Glutamatergic neuron (in vitro differentiated cells): ENCODE results near the gene ZBED6. TPM values are rescaled to one million over a fixed set of nuclear protein-coding genes. Genes with fewer than 3 reads are reported as not detected.
"Not testable (repeated sequence)": the region's sequence is repeated elsewhere in the genome, so short reads cannot be mapped to it uniquely, and the experiment has no call there.

ENCODE experiments used
- DNase-seq: peaks from one replicate; pipeline ENCODE4 v3.0.0; 2022
- H3K27ac Mint-ChIP-seq: one replicate; pipeline ENCODE4 v1.8.0; 2020; ENCODE audit warnings: mild to moderate bottlenecking, mixed read lengths, inconsistent platforms; ENCODE audit not compliant: unreplicated experiment
- H3K27me3 Mint-ChIP-seq: one replicate; pipeline ENCODE4 v1.8.0; 2020; ENCODE audit warnings: mild to moderate bottlenecking, moderate library complexity, mixed read lengths, inconsistent platforms; ENCODE audit not compliant: unreplicated experiment
- H3K36me3 Mint-ChIP-seq: one replicate; pipeline ENCODE4 v1.8.0; 2020; ENCODE audit warnings: mild to moderate bottlenecking, mixed read lengths, inconsistent platforms; ENCODE audit not compliant: unreplicated experiment
- H3K4me1 Mint-ChIP-seq: one replicate; pipeline ENCODE4 v1.8.0; 2020; ENCODE audit warnings: mild to moderate bottlenecking, low read depth, mixed read lengths, inconsistent platforms; ENCODE audit not compliant: unreplicated experiment
- H3K4me3 Mint-ChIP-seq: one replicate; pipeline ENCODE4 v1.8.0; 2020; ENCODE audit warnings: mild to moderate bottlenecking, mixed read lengths, inconsistent platforms; ENCODE audit not compliant: unreplicated experiment
- H3K9me3 Mint-ChIP-seq: one replicate; pipeline ENCODE4 v1.8.0; 2020; ENCODE audit warnings: mild to moderate bottlenecking, moderate library complexity, mixed read lengths, inconsistent platforms; ENCODE audit not compliant: unreplicated experiment
- CTCF ChIP-seq: fragments of 200-600 bp; sonication (generic); IDR thresholded peaks from one replicate; pipeline ENCODE4 v1.5.0; 2021; ENCODE audit not compliant: partially characterized antibody, unreplicated experiment
- total RNA-seq: library from RNA; stranded (reverse); fragmentation: NEBNext Ultra II Directional; extraction: Animal tissue kit (Norgen Biotek cat#: 25700); gene quantifications from one replicate; pipeline ENCODE4 v1.2.1, GENCODE V29; 2021; ENCODE audit not compliant: unreplicated experiment

The ZBED6 gene
- total RNA-seq, 1 donor from 2014 or later, result 23.3 TPM

DNA sequence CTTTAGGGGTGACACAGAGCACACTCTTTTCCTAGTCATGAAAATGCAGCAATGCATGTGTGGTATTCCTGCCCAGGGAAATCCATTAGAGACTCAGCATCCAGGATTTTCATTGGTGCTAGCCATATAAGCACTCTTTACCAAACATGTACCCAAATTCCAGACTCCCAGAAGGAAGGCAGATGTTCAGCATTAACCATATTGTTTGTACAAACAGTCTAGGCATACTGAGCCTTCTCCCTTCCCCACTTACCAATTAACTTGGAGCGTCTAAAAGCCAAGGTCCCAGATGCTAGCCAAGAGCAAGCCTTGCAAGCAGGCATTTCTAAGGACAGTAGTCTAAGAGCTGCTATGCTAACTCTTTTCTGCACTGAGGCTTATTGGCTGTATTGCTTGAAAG lies 27.9 kb downstream of the ZBED6 start:
- no peak overlapping the region for H3K27ac Mint-ChIP-seq
- H3K4me1 Mint-ChIP-seq, result peaks cover 13% of the 10 kb centered on the region
- peaks cover 12% of the 10 kb centered on the region for H3K36me3 Mint-ChIP-seq
- no peak overlapping the region for H3K4me3 Mint-ChIP-seq
- no peak for TF ChIP-seq CTCF
- no peak for DNase-seq
- H3K9me3 Mint-ChIP-seq, result peaks cover 1% of the 10 kb centered on the region
- peaks cover 2% of the 10 kb centered on the region for H3K27me3 Mint-ChIP-seq

DNA sequence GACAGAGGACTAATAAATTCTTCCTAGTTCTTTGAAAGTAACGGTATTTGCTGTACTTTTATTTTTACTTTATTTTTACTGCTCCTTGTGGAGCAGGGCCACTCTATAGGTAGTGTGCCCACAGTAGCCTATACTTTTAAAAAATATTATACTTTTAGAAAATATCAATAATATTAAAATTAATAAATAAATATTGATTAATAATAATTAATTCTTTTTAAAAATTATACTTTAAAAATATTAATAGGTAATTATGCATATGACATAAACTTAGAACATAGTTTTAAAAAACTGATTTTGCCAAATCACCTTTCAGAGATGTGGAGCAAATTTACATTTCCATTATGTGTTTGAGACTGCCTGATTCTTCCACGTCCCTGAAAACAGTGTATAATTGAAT lies 30.8 kb downstream of the ZBED6 start:
- Mint-ChIP-seq H3K9me3 (peaks cover 1% of the 10 kb centered on the region), H3K27ac (no peak overlapping the region), H3K4me3 (no peak overlapping the region), H3K27me3 (peaks cover 2% of the 10 kb centered on the region), H3K4me1 (peaks cover 13% of the 10 kb centered on the region), H3K36me3 (peaks cover 6% of the 10 kb centered on the region)
- no peak for TF ChIP-seq CTCF
- no peak for DNase-seq

- peaks cover 1% of the 10 kb centered on the region for H3K9me3 Mint-ChIP-seq
- no peak for DNase-seq
- no peak overlapping the region for H3K27ac Mint-ChIP-seq
- H3K36me3 Mint-ChIP-seq, result no peaks in the 10 kb centered on the region
- H3K27me3 Mint-ChIP-seq, result no peaks in the 10 kb centered on the region
- H3K4me3 Mint-ChIP-seq, result no peak overlapping the region
- H3K4me1 Mint-ChIP-seq, result peaks cover 6% of the 10 kb centered on the region
- TF ChIP-seq CTCF, result no peak
Observed at GRCh38 chr1:203828002-203828401, 32.6 kb downstream of the ZBED6 start.

- H3K9me3 Mint-ChIP-seq, result peaks cover 1% of the 10 kb centered on the region
- no peak for DNase-seq
- no peak overlapping the region for H3K4me3 Mint-ChIP-seq
- H3K27ac Mint-ChIP-seq, result no peak overlapping the region
- H3K27me3 Mint-ChIP-seq, result no peaks in the 10 kb centered on the region
- H3K36me3 Mint-ChIP-seq, result no peaks in the 10 kb centered on the region
- no peak for TF ChIP-seq CTCF
- peaks cover 2% of the 10 kb centered on the region for H3K4me1 Mint-ChIP-seq
Observed at GRCh38 chr1:203828503-203828902, 33.1 kb downstream of the ZBED6 start.

GRCh38 chr1:203829247-203829646 lies 33.8 kb downstream of the ZBED6 start:
- not testable (repeated sequence) for DNase-seq, H3K27me3 Mint-ChIP-seq, H3K4me3 Mint-ChIP-seq, H3K4me1 Mint-ChIP-seq, H3K9me3 Mint-ChIP-seq, H3K36me3 Mint-ChIP-seq, H3K27ac Mint-ChIP-seq

DNA sequence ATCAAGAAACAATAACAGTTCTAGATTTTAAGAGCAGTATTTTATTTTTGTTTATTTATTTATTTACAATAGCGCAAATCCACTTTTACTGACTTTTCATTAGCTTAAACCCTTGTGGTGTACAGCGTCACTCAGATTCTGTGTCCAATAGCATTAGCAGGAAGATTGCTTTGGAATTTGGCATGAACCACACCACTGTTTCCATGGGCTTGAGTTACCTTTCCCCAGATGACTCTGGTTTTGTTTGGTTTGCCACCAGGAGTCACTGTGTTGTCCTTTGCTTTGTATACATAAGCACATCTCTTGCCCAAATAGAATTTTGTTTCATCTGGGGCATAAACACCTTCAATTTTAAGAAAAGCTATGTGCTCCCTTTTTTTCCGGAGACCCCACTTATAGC lies 40.1 kb downstream of the ZBED6 start:
- no peak for TF ChIP-seq CTCF
- Mint-ChIP-seq H3K36me3 (no peaks in the 10 kb centered on the region), H3K27me3 (no peaks in the 10 kb centered on the region), H3K4me3 (no peak overlapping the region), H3K27ac (no peak overlapping the region), H3K9me3 (peaks cover 2% of the 10 kb centered on the region), H3K4me1 (no peaks in the 10 kb centered on the region)
- DNase-seq, result no peak
